ENCODE data around the gene DUOX2. TPM values are rescaled to one million over a fixed set of nuclear protein-coding genes. Genes with fewer than 3 reads are reported as not detected.
"Not testable (repeated sequence)": the region's sequence is repeated elsewhere in the genome, so short reads cannot be mapped to it uniquely, and the experiment has no call there.

Gene DUOX2
- total RNA-seq, 2 donors from 2014 or later = 0.11 to 0.13 TPM

GRCh38 chr15:45106002-45106790 lies 7.8 kb downstream of the DUOX2 start:
- Histone ChIP-seq H3K4me1 (ENCODE audit: control insufficient read depth, insufficient read depth, low read length) (no peaks in the 10 kb centered on the region), H3K27ac (ENCODE audit: low read depth, low read length) (no peak overlapping the region), H3K9me3 (ENCODE audit: control insufficient read depth, low read length) (no peaks in the 10 kb centered on the region), H3K4me3 (ENCODE audit: low read length) (no peak overlapping the region), H3K27me3 (ENCODE audit: control insufficient read depth, insufficient read depth, low read length, poor library complexity, severe bottlenecking) (peaks cover 57% of the 10 kb centered on the region), H3K9ac (ENCODE audit: extremely low read depth, low read length, poor library complexity, severe bottlenecking) (no peak overlapping the region), H3K36me3 (ENCODE audit: control insufficient read depth, insufficient read depth, low read length) (no peaks in the 10 kb centered on the region)
- Mint-ChIP-seq H3K27me3 (ENCODE audit: insufficient read depth) (peaks cover 54% of the 10 kb centered on the region), H3K4me3 (no peak overlapping the region), H3K9me3 (no peaks in the 10 kb centered on the region), H3K36me3 (ENCODE audit: low read depth) (no peaks in the 10 kb centered on the region), H3K27ac (no peak overlapping the region), H3K4me1 (peaks cover 3% of the 10 kb centered on the region)
- DNase-seq = no peak
- no peak for TF ChIP-seq CTCF (conservative IDR thresholded peaks at IDR 0.05)
- 86 to 91% methylated on average over 7 to 15 of the region's 15 CpGs for WGBS, 2 experiments (ENCODE audit: insufficient coverage in 1 of 2, insufficient read length in 1 of 2)

GRCh38 chr15:45105586-45105985 lies 8.4 kb downstream of the DUOX2 start:
- H3K36me3 ChIP-seq (ENCODE audit: control insufficient read depth, insufficient read depth, low read length) = no peaks in the 10 kb centered on the region
- Mint-ChIP-seq H3K27ac (no peak overlapping the region), H3K36me3 (ENCODE audit: low read depth) (no peaks in the 10 kb centered on the region), H3K4me1 (peaks cover 7% of the 10 kb centered on the region), H3K27me3 (ENCODE audit: insufficient read depth) (peaks cover 52% of the 10 kb centered on the region), H3K9me3 (no peaks in the 10 kb centered on the region), H3K4me3 (no peak overlapping the region)
- no peak for TF ChIP-seq CTCF (conservative IDR thresholded peaks at IDR 0.05)
- H3K9me3 ChIP-seq (ENCODE audit: control insufficient read depth, low read length) = no peaks in the 10 kb centered on the region
- H3K9ac ChIP-seq (ENCODE audit: extremely low read depth, low read length, poor library complexity, severe bottlenecking) = no peak overlapping the region
- H3K27ac ChIP-seq (ENCODE audit: low read depth, low read length) = no peak overlapping the region
- 94 to 95% methylated on average over 7 to 9 of the region's 11 CpGs for WGBS, 2 experiments (ENCODE audit: insufficient coverage in 1 of 2, insufficient read length in 1 of 2)
- peaks cover 57% of the 10 kb centered on the region for H3K27me3 ChIP-seq (ENCODE audit: control insufficient read depth, insufficient read depth, low read length, poor library complexity, severe bottlenecking)
- H3K4me1 ChIP-seq (ENCODE audit: control insufficient read depth, insufficient read depth, low read length) = no peaks in the 10 kb centered on the region
- no peak overlapping the region for H3K4me3 ChIP-seq (ENCODE audit: low read length)
- no peak for DNase-seq

GRCh38 chr15:45104170-45104569 lies 9.8 kb downstream of the DUOX2 start:
- peaks cover 57% of the 10 kb centered on the region for H3K27me3 ChIP-seq (ENCODE audit: control insufficient read depth, insufficient read depth, low read length, poor library complexity, severe bottlenecking)
- H3K4me1 Mint-ChIP-seq; DNase-seq; H3K9me3 ChIP-seq (ENCODE audit: control insufficient read depth, low read length); H3K27ac ChIP-seq (ENCODE audit: low read depth, low read length); H3K4me3 Mint-ChIP-seq; H3K9me3 Mint-ChIP-seq; H3K4me3 ChIP-seq (ENCODE audit: low read length); H3K36me3 Mint-ChIP-seq (ENCODE audit: low read depth); H3K4me1 ChIP-seq (ENCODE audit: control insufficient read depth, insufficient read depth, low read length); H3K36me3 ChIP-seq (ENCODE audit: control insufficient read depth, insufficient read depth, low read length); H3K27ac Mint-ChIP-seq; H3K9ac ChIP-seq (ENCODE audit: extremely low read depth, low read length, poor library complexity, severe bottlenecking): not testable (repeated sequence)
- H3K27me3 Mint-ChIP-seq (ENCODE audit: insufficient read depth) = peaks cover 47% of the 10 kb centered on the region
- 89 to 100% methylated on average over 1 to 8 of the region's 9 CpGs for WGBS, 2 experiments (ENCODE audit: insufficient coverage in 1 of 2, insufficient read length in 1 of 2)
